HAP-1 (cell line): ENCODE data around the gene TRAF4.

ENCODE experiments used
- DNase-seq, 2 experiments: peaks; one replicate each; pipeline ENCODE4 v3.0.0-alpha.2; 2016 to 2020; ENCODE audit warnings: low spot score in 2 of 2
- H3K27me3 ChIP-seq: fragments of 250-450 bp; sonication (Bioruptor Pico); 2 replicates; pipeline ENCODE4 v1.5.1; 2020; ENCODE audit warnings: low read depth, mild to moderate bottlenecking, moderate library complexity
- H3K36me3 ChIP-seq: fragments of 250-450 bp; sonication (Bioruptor Pico); replicated peaks from 2 replicates; pipeline ENCODE4 v1.5.1; 2020; ENCODE audit warnings: mild to moderate bottlenecking
- H3K4me1 ChIP-seq: fragments of 250-450 bp; sonication (Bioruptor Pico); 2 replicates; pipeline ENCODE4 v1.5.1; 2020; ENCODE audit warnings: mild to moderate bottlenecking
- H3K4me3 ChIP-seq: fragments of 250-450 bp; sonication (Bioruptor Pico); 2 replicates; pipeline ENCODE4 v1.5.1; 2020; ENCODE audit warnings: mild to moderate bottlenecking, moderate library complexity
- H3K9me3 ChIP-seq: fragments of 250-450 bp; sonication (Bioruptor Pico); 2 replicates; pipeline ENCODE4 v1.5.1; 2020; ENCODE audit warnings: mild to moderate bottlenecking, moderate library complexity
- in situ Hi-C: fragments of 300-500 bp; cut with MboI; formaldehyde crosslinking; loops from 3 replicates; pipeline ENCODE4 v1.14.3; 2020; ENCODE audit warnings: low sequenced_read_pairs, inconsistent platforms, mixed read lengths

The TRAF4 gene, protein sequence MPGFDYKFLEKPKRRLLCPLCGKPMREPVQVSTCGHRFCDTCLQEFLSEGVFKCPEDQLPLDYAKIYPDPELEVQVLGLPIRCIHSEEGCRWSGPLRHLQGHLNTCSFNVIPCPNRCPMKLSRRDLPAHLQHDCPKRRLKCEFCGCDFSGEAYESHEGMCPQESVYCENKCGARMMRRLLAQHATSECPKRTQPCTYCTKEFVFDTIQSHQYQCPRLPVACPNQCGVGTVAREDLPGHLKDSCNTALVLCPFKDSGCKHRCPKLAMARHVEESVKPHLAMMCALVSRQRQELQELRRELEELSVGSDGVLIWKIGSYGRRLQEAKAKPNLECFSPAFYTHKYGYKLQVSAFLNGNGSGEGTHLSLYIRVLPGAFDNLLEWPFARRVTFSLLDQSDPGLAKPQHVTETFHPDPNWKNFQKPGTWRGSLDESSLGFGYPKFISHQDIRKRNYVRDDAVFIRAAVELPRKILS

GRCh38 chr17:28743243-28744103 is at the start of gene TRAF4:
TSS of gene TRAF4 (plus strand) at chr17:28744011. CDS start at chr17:28744113, 102 bp downstream.
- in situ Hi-C loops = no loop called here
- DNase-seq = peak; percentile 87 to 89

DNA sequence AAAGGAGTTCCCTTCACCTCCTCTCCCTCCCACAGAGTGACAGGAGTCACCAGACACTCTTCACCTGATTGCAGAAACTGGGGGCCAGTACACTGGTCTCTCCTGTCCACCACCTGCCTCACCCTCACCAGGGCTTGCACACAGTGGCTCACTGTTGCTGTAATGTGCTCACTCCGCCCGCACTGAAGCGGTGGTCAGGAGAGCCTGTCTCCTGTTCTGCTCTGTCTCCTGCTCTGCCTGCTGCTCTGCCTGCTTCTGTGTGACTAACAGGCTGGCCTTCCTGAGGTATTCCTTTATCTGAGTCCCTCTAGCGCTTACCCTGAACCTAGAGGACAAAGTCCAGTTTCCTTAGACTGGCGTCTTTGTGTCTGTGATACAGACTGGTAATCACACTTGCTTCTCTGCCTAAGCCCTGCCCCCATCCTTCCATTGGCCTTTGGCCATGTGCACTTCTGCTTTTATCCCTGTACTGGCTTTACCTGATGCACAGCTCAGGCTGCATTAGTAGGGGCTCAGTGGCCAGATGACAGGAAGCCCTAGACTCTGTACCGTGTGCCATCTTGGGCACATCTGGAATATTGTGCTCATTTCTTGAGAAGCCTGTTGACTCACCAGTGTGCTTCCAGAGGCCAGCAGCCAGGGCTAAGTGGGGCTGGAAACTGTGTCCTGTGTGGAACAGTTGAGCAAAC is 45.4 kb upstream of the TRAF4 start:
- no peaks in the 10 kb centered on the region for H3K9me3 ChIP-seq
- no peak for DNase-seq
- H3K4me3 ChIP-seq = no peak overlapping the region
- H3K36me3 ChIP-seq = peaks cover 94% of the 10 kb centered on the region
- H3K4me1 ChIP-seq = no peaks in the 10 kb centered on the region
- in situ Hi-C loops = no loop called here
- H3K27me3 ChIP-seq = no peaks in the 10 kb centered on the region

More at GRCh38 chr17:28743243-28744103, at the start of gene TRAF4:
- Histone ChIP-seq H3K36me3 (peaks cover 36% of the 10 kb centered on the region), H3K4me1 (peaks cover 18% of the 10 kb centered on the region), H3K9me3 (no peaks in the 10 kb centered on the region), H3K4me3 (peak within 1 kb of the TSS; percentile 88), H3K27me3 (no peaks in the 10 kb centered on the region)

- Histone ChIP-seq H3K9me3 (no peaks in the 10 kb centered on the region), H3K27me3 (no peaks in the 10 kb centered on the region), H3K4me3 (no peak overlapping the region), H3K36me3 (peaks cover 82% of the 10 kb centered on the region), H3K4me1 (no peaks in the 10 kb centered on the region)
- in situ Hi-C loops = no loop called here
- DNase-seq = no peak
Measured at GRCh38 chr17:28700278-28700677, 43.5 kb upstream of the TRAF4 start.

DNA sequence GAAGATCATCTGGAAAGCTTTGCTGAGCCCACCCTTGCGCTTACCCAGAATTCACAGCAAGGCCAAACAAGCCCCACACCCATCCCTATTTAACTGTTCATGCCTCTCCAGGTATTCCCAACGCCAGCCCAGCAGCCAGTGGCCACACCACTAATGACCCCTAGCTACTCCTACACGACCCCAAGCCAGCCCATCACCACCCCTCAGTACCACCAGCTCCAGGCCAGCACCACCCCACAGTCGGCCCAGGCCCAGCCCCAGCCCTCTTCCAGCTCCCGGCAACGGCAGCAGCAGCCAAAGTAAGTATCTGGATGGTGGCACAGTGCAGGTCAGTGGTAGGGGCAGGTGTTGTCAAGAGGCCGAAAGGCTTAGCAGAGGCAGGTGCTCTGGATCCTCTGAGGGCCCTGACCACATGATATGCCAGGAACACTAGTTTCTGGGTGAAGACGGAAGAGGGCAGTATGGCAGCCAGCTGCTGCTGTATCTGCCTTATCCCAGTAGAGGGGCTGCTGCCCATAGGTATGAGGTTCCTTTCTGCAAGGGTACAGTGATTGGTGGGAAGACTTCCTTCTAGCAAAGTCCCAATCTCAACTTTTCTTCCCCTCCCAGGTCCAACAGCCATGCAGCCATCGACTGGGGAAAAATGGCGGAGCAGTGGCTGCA is 42.9 kb upstream of the TRAF4 start:
- in situ Hi-C loops = no loop called here
- H3K36me3 ChIP-seq = peaks cover 76% of the 10 kb centered on the region
- no peak for DNase-seq
- no peaks in the 10 kb centered on the region for H3K9me3 ChIP-seq
- no peaks in the 10 kb centered on the region for H3K27me3 ChIP-seq
- no peak overlapping the region for H3K4me3 ChIP-seq
- no peaks in the 10 kb centered on the region for H3K4me1 ChIP-seq

GRCh38 chr17:28702026-28702751 is 41.6 kb upstream of the TRAF4 start:
- Histone ChIP-seq H3K9me3 (no peaks in the 10 kb centered on the region), H3K4me3 (no peak overlapping the region), H3K4me1 (no peaks in the 10 kb centered on the region), H3K36me3 (peaks cover 67% of the 10 kb centered on the region), H3K27me3 (no peaks in the 10 kb centered on the region)
- DNase-seq = no peak
- in situ Hi-C loops = no loop called here

- H3K9me3 ChIP-seq = no peaks in the 10 kb centered on the region
- in situ Hi-C loops = no loop called here
- no peak overlapping the region for H3K4me3 ChIP-seq
- peaks cover 62% of the 10 kb centered on the region for H3K36me3 ChIP-seq
- no peaks in the 10 kb centered on the region for H3K4me1 ChIP-seq
- no peaks in the 10 kb centered on the region for H3K27me3 ChIP-seq
- DNase-seq = no peak
Measured at GRCh38 chr17:28702752-28703150, 41.1 kb upstream of the TRAF4 start.

- no peak for DNase-seq
- Histone ChIP-seq H3K4me3 (no peak overlapping the region), H3K27me3 (no peaks in the 10 kb centered on the region), H3K4me1 (no peaks in the 10 kb centered on the region), H3K36me3 (peaks cover 52% of the 10 kb centered on the region), H3K9me3 (no peaks in the 10 kb centered on the region; the same call in 1 of the 2 replicates)
- in situ Hi-C loops = no loop called here
Measured at GRCh38 chr17:28703552-28704218, 40.1 kb upstream of the TRAF4 start.

GRCh38 chr17:28704219-28704858 is 39.5 kb upstream of the TRAF4 start:
- no peak for DNase-seq
- Histone ChIP-seq H3K9me3 (no peaks in the 10 kb centered on the region; the same call in 1 of the 2 replicates), H3K4me1 (no peaks in the 10 kb centered on the region), H3K27me3 (no peaks in the 10 kb centered on the region), H3K36me3 (peaks cover 46% of the 10 kb centered on the region), H3K4me3 (no peak overlapping the region)
- in situ Hi-C loops = no loop called here

- Histone ChIP-seq H3K27me3 (no peaks in the 10 kb centered on the region), H3K4me1 (peaks cover 7% of the 10 kb centered on the region), H3K4me3 (no peak overlapping the region), H3K9me3 (no peaks in the 10 kb centered on the region; the same call in 1 of the 2 replicates), H3K36me3 (peaks cover 37% of the 10 kb centered on the region)
- in situ Hi-C loops = no loop called here
- DNase-seq = no peak
Measured at GRCh38 chr17:28705074-28705659, 38.6 kb upstream of the TRAF4 start.

DNA sequence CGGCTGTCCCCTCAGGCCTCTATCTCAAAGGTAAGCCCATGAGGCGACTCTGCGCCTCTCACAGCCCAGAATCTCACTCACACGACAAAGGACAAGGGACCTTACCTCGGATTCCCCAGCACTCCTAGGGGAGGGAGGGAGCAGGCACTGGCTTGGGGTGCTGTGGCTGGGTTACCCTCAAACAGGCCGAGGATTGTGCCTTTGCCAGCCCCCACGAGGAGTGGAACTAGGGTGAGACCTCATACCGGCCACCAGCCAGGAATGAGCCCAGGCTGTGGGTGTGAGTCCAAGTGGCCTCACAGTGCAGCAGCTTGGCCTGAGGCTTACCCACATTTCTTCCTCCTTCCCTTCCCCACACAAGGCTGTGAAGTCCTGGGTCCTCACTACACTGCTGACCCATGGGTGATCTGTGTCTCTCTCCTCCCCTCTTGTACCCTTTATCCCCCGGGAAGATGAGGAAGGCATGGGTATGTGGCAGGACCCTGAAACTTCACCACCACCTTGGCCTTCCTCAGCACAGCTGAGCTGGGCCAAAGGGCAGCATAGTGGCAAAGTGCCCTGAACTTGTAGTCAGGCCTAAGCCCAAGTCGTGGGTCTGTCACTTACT is 38.0 kb upstream of the TRAF4 start:
- no peaks in the 10 kb centered on the region for H3K27me3 ChIP-seq
- H3K4me1 ChIP-seq = peaks cover 12% of the 10 kb centered on the region
- no peaks in the 10 kb centered on the region; the same call in 1 of the 2 replicates for H3K9me3 ChIP-seq
- H3K4me3 ChIP-seq = no peak overlapping the region
- peaks cover 31% of the 10 kb centered on the region for H3K36me3 ChIP-seq
- in situ Hi-C loops = no loop called here
- no peak for DNase-seq

- Histone ChIP-seq H3K27me3 (no peaks in the 10 kb centered on the region), H3K36me3 (peaks cover 22% of the 10 kb centered on the region), H3K9me3 (no peaks in the 10 kb centered on the region; the same call in 1 of the 2 replicates), H3K4me3 (no peak overlapping the region), H3K4me1 (peaks cover 15% of the 10 kb centered on the region)
- no peak for DNase-seq
- in situ Hi-C loops = no loop called here
Measured at GRCh38 chr17:28706471-28707338, 37.1 kb upstream of the TRAF4 start.
